ENCODE data around the gene SLC48A1.

- TF ChIP-seq CTCF (conservative IDR thresholded peaks at IDR 0.05 in 1 of 2, IDR thresholded peaks at IDR 0.05 in 1 of 2; ENCODE audit: low read depth in 1 of 2, low read length in 2 of 2) (no peak), EZH2 (IDR thresholded peaks at IDR 0.05; ENCODE audit: low read length, missing control alignments) (no peak)
These were observed 56.0 kb downstream of the SLC48A1 start for GRCh38 chr12:47828976-47829482.
